Suprapubic skin (tissue), 3 donors: ENCODE measurements around the gene ATP5ME.
A peak's percentile ranks its signal among the peaks of the same experiment; 100 is the strongest.

Experiments
- CTCF ChIP-seq, 2 donors: fragments of 200-600 bp in 1 of 2; fragments of 450-650 bp in 1 of 2; sonication (generic) in 1 of 2; IDR thresholded peaks; one replicate each; pipeline ENCODE4 v1.5.1; 2016 to 2019; ENCODE audit warnings: antibody characterized with exemption in 2 of 2, mild to moderate bottlenecking in 1 of 2, moderate library complexity in 1 of 2
- EP300 ChIP-seq: sonication (generic); formaldehyde crosslinking; IDR thresholded peaks from one replicate; pipeline ENCODE4 v1.6.1; 2017; ENCODE audit warnings: antibody characterized with exemption
- POLR2A ChIP-seq, 2 donors: fragments of 450-650 bp; IDR thresholded peaks; one replicate each; pipeline ENCODE4 v1.6.1; 2017; ENCODE audit warnings: antibody characterized with exemption in 2 of 2, mild to moderate bottlenecking in 2 of 2, moderate library complexity in 2 of 2

DNA sequence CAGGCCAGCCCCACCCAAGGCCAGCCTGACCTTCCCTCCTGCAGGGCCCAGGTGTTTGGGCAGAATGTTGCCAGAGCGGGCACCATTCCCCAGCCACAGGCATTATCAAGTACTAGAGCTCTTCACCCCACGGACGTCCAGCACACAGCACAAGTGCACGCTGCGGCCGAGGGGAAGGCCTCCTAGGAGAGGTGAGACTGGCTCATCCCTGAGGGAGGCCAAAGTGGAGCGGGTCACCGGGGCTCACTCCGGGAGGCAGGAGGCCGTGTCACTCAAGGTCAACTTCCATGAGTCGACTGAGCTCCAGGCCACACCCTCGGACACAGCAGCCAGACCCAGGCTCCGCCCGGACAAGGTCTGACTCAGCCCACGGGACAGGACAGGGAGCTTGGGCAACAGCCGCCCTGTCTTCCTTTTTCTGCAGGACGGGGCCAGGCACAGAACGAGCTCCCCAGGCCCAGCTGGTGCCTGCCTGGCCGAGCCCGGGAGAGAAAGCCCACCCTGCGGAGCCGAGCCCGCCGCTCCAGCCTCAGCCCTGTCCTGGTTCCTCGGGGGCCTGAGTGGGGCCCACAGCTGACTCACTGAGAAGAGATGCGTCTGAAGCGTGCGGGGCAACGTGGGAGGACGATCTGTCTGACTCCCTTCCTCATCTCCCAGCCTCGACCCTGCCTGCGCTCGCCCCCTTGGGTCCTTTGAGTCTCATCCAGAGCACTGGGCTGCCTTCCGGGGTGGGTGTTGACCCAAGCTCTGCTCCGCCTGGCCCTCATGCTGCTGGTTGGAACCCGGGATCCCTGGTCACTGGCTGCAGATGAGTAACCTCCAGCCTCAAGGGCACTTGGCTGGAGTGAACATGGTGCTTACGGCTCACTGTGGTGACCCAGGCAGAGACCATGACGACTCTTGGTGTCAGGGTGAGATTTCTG, 13.2 kb upstream of the ATP5ME start:
- no peak for TF ChIP-seq CTCF (IDR thresholded peaks at IDR 0.05)
- peak in 1 of 2 donors; percentile 24 for TF ChIP-seq POLR2A (IDR thresholded peaks at IDR 0.05)
- TF ChIP-seq EP300, result no peak
